Prostate gland (tissue), 2 donors: ENCODE measurements around the gene IGDCC3. TPM values are rescaled to one million over a fixed set of nuclear protein-coding genes. Genes with fewer than 3 reads are reported as not detected.

ENCODE experiments used
- DNase-seq: peaks from one replicate; pipeline ENCODE4 v3.0.0-alpha.2; 2019; ENCODE audit warnings: low spot score
- H3K27ac ChIP-seq, 2 donors: fragments of 200-600 bp; sonication (generic); 2 replicates each; pipeline ENCODE4 v1.5.1; 2017 to 2019
- H3K27me3 ChIP-seq: fragments of 200-600 bp; sonication (generic); replicated peaks from 2 replicates; pipeline ENCODE4 v1.5.1; 2019; ENCODE audit not compliant: insufficient read depth
- H3K36me3 ChIP-seq, 2 donors: fragments of 200-600 bp; sonication (generic); 1 replicate in 1 of 2; 2 replicates in 1 of 2; pipeline versions ENCODE4 v1.5.1 to v1.8.1; 2017 to 2019
- H3K4me1 ChIP-seq: fragments of 200-600 bp; sonication (generic); replicated peaks from 2 replicates; pipeline ENCODE4 v1.5.1; 2019
- H3K4me3 ChIP-seq, 2 donors: fragments of 200-600 bp; sonication (generic); 2 replicates each; pipeline ENCODE4 v1.5.1; 2017 to 2019
- H3K9me3 ChIP-seq: fragments of 200-600 bp; sonication (generic); 2 replicates; pipeline ENCODE4 v1.5.1; 2017
- CTCF ChIP-seq, 4 experiments: fragments of 200-600 bp in 2 of 4; fragments of 450-650 bp in 2 of 4; sonication (generic) in 2 of 4; IDR thresholded peaks; 1 replicate in 3 of 4; 2 replicates in 1 of 4; pipeline ENCODE4 v1.5.1; 2016 to 2019; ENCODE audit warnings: antibody characterized with exemption in 4 of 4, mild to moderate bottlenecking in 2 of 4, moderate library complexity in 2 of 4
- POLR2A ChIP-seq: fragments of 450-650 bp; IDR thresholded peaks from one replicate; pipeline ENCODE4 v1.6.1; 2016; ENCODE audit warnings: antibody characterized with exemption, mild to moderate bottlenecking
- POLR2AphosphoS5 ChIP-seq: sonication (generic); formaldehyde crosslinking; IDR thresholded peaks from one replicate; pipeline ENCODE4 v1.6.1; 2017; ENCODE audit warnings: antibody characterized with exemption
- WGBS: methylation state at CpG from one replicate; pipeline ENCODE4 v1.1.5; 2018; 5-methylcytosine and 5-hydroxymethylcytosine counted together
- intact Hi-C: fragments of 100-400 bp; cut with DNase I; formaldehyde crosslinking; loops from one replicate; pipeline ENCODE4 v1.14.2; 2022
- small RNA-seq, 2 donors: library from RNA; depleted of rRNA; stranded (forward); fragments of <200 nt; gene quantifications; one replicate each; pipeline ENCODE3, GENCODE V24; 2016
- total RNA-seq, 2 donors: library from RNA; depleted of rRNA; stranded (reverse); fragments of >200 nt; gene quantifications; one replicate each; pipeline ENCODE4 v1.1.0, GENCODE V29; 2016

Gene IGDCC3
- total RNA-seq, 2 donors from 2014 or later: 0.05 to 2.7 TPM

- Histone ChIP-seq H3K4me3 (peak within 1 kb of the TSS; percentile 58 to 65), H3K4me1 (no peaks in the 10 kb centered on the region), H3K9me3 (no peaks in the 10 kb centered on the region), H3K27ac (peak within 1 kb of the TSS; percentile 86 to 87), H3K27me3 (no peaks in the 10 kb centered on the region), H3K36me3 (no peaks in the 10 kb centered on the region)
- intact Hi-C loops: no loop called here
- peak; percentile 92 for DNase-seq
- TF ChIP-seq POLR2A (peak; percentile 80), CTCF (IDR thresholded peaks at IDR 0.05) (peak; percentile 48 to 91 (median 83)), POLR2AphosphoS5 (peak; percentile 29)
- 3% methylated on average over 45 of the region's 62 CpGs for WGBS
Measured at GRCh38 chr15:65286704-65287519, 90.9 kb downstream of the IGDCC3 start, which contains the start of gene PARP16. PARP16 (minus strand) TSS chr15:65286883; CDS start chr15:65286426, 457 bp downstream.

GRCh38 chr15:65286069-65286703 is 91.6 kb downstream of the IGDCC3 start:
- TF ChIP-seq POLR2A: no peak
- TF ChIP-seq POLR2AphosphoS5: no peak
- no peak for TF ChIP-seq CTCF (IDR thresholded peaks at IDR 0.05)
- Histone ChIP-seq H3K27me3 (no peaks in the 10 kb centered on the region), H3K4me1 (no peaks in the 10 kb centered on the region), H3K36me3 (no peaks in the 10 kb centered on the region), H3K27ac (peak overlapping the region; percentile 86 to 87), H3K9me3 (no peaks in the 10 kb centered on the region), H3K4me3 (peak overlapping the region; percentile 58 to 65)
- 2% methylated on average over 43 of the region's 52 CpGs for WGBS
- intact Hi-C loops: no loop called here
- DNase-seq: peak; percentile 24

DNA sequence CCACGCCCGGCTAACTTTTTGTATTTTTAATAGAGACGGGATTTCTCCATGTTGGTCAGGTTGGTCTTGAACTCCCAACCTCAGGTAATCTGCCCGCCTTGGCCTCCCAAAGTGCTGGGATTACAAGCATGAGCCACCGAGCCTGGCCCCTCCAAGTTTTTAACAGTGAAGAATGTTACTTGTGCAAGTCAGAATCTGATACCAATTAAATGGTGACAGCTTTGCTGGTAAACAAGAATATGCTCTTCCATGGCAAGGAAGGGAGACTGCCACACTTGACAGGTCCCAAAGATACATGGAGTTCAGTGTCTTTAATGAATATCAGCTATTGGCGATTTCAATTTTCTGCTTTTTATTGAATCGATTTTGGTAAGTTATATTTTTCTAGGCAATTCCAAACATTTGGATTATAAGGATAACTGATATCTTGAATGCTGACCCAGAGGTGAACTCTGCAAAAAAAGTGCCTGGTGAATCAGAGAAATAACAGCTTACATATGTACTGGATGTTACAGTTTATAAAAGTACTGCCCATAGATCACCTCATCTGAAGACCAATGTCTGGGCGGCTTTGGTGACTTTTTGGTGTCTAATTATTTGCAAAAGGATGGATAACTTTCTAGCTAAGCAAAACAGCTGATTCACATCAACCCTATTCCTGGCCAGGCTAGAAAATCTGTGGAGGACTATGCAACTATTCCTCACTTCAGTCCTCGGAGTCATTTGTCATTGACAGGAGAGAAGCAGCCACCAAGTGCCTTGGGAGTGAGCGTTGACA is 92.3 kb downstream of the IGDCC3 start:
- TF ChIP-seq POLR2AphosphoS5 (no peak), POLR2A (no peak), CTCF (IDR thresholded peaks at IDR 0.05) (no peak)
- no peak for DNase-seq
- H3K4me1 ChIP-seq: no peaks in the 10 kb centered on the region
- intact Hi-C loops: no loop called here
- H3K27me3 ChIP-seq: no peaks in the 10 kb centered on the region
- no peaks in the 10 kb centered on the region for H3K9me3 ChIP-seq
- peak overlapping the region; percentile 58 to 65 for H3K4me3 ChIP-seq
- WGBS: 67% methylated on average over 10 of the region's 10 CpGs
- no peaks in the 10 kb centered on the region for H3K36me3 ChIP-seq
- H3K27ac ChIP-seq: peak overlapping the region; percentile 86 to 87

DNA sequence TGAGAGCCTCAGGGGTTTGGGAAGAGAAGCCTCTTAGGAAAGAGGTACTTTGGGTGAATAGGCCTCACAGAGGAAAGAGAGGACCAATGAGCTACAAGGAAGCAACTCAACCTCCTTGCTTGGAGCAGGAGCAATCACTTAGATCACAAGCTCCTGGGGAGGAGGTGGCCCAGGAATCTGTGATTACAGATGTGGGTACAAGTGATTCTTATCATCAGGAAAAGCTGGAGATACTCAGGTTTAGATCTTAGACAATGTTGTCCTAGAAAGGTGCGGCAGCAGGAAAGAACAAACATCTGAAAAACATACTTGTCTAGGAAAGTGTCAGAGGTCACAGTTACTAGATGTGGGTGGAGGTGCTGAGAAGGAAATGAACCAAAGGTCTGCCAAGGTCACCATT is 99.3 kb downstream of the IGDCC3 start:
- intact Hi-C loops: loop anchor here (10.0 kb wide), 1 partner anchor 244 kb away; no protein-coding TSS in a partner anchor
- H3K36me3 ChIP-seq: no peaks in the 10 kb centered on the region
- H3K9me3 ChIP-seq: no peaks in the 10 kb centered on the region
- H3K27me3 ChIP-seq: no peaks in the 10 kb centered on the region
- 78% methylated on average over 1 of the region's 1 CpG for WGBS
- TF ChIP-seq POLR2A (no peak), POLR2AphosphoS5 (no peak), CTCF (IDR thresholded peaks at IDR 0.05) (no peak)
- no peaks in the 10 kb centered on the region for H3K4me1 ChIP-seq
- DNase-seq: no peak
- H3K4me3 ChIP-seq: no peak overlapping the region
- no peak overlapping the region for H3K27ac ChIP-seq

Small RNAs within 50 kb of the gene (small RNA-seq; reads per million reads assigned to genes)
- gene RNU5A-1 (9,616 to 10,965 reads per million in 2 donors), gene RNU5B-1 (1,622 to 2,023 reads per million in 2 donors), gene SNORA24B (0 to 0.37 reads per million in 2 donors)

Other genes starting within 250 kb of the IGDCC3 start
- gene PDCD7, start 244.2 kb downstream of the IGDCC3 start, total RNA-seq: 10 to 100 TPM; 30.8 to 43.6 TPM
- 10 to 100 TPM; 36.2 to 41.2 TPM for gene CLPX, start 192.7 kb downstream of the IGDCC3 start, total RNA-seq
- 10 to 100 TPM in 1 of 2 donors, under 1 TPM in 1; 0.82 to 27.8 TPM for gene CILP, start 166.5 kb downstream of the IGDCC3 start, total RNA-seq
- gene PARP16, start 91.1 kb downstream of the IGDCC3 start, total RNA-seq: 10 to 100 TPM; 13.0 to 17.0 TPM
- not detected for gene RNU5A-1, start 82.0 kb downstream of the IGDCC3 start, total RNA-seq
- gene RNU5B-1, start 73.3 kb downstream of the IGDCC3 start, total RNA-seq: not detected
- gene IGDCC4, start 44.9 kb upstream of the IGDCC3 start, total RNA-seq: 1 to 10 TPM in 1 of 2 donors, under 1 TPM in 1; 0.14 to 4.6 TPM
- gene DPP8, start 139.7 kb upstream of the IGDCC3 start, total RNA-seq: 10 to 100 TPM; 32.7 to 39.6 TPM
- gene HACD3, start 152.5 kb upstream of the IGDCC3 start, total RNA-seq: 10 to 100 TPM; 41.6 to 91.4 TPM
- 10 to 100 TPM; 39.4 to 55.2 TPM for gene INTS14, start 233.1 kb upstream of the IGDCC3 start, total RNA-seq
- gene SLC24A1, start 243.9 kb upstream of the IGDCC3 start, total RNA-seq: 10 to 100 TPM in 1 of 2 donors, 1 to 10 TPM in 1; 8.9 to 14.5 TPM